Osteoblast (primary cell): ENCODE results near the gene IL26. TPM values are rescaled to one million over a fixed set of nuclear protein-coding genes. Genes with fewer than 3 reads are reported as not detected.

Experiments used
- DNase-seq: peaks from one replicate; pipeline ENCODE4 v3.0.0; 2011; ENCODE audit warnings: low spot score, mixed read lengths; ENCODE audit not compliant: insufficient read length; ENCODE audit errors: missing footprints
- H2AFZ ChIP-seq: 2 replicates; pipeline ENCODE4 v1.6.0; 2011; ENCODE audit warnings: mild to moderate bottlenecking, low read length
- H3K27ac ChIP-seq: 2 replicates; pipeline ENCODE4 v1.5.1; 2011; ENCODE audit warnings: mild to moderate bottlenecking, low read depth, low read length, moderate library complexity
- H3K27me3 ChIP-seq: 2 replicates; pipeline ENCODE4 v1.6.0; 2012; ENCODE audit warnings: mild to moderate bottlenecking, control low read depth, inconsistent platforms, low read length, moderate library complexity; ENCODE audit not compliant: insufficient read depth
- H3K36me3 ChIP-seq: 2 replicates; pipeline ENCODE4 v1.5.1; 2011; ENCODE audit warnings: mild to moderate bottlenecking, low read length, control low read depth, moderate library complexity; ENCODE audit not compliant: insufficient read depth
- H3K4me1 ChIP-seq: 2 replicates; pipeline ENCODE4 v1.5.1; 2011; ENCODE audit warnings: mild to moderate bottlenecking, low read length, control low read depth, moderate library complexity; ENCODE audit not compliant: insufficient read depth
- H3K4me2 ChIP-seq: 2 replicates; pipeline ENCODE4 v1.6.0; 2011; ENCODE audit warnings: mild to moderate bottlenecking, low read length; ENCODE audit not compliant: insufficient read depth
- H3K4me3 ChIP-seq: fragments of 200-600 bp; sonication (generic); 3 replicates; pipeline ENCODE4 v1.5.1; 2012; ENCODE audit warnings: mild to moderate bottlenecking, low read length, inconsistent platforms; ENCODE audit not compliant: insufficient read depth
- H3K79me2 ChIP-seq: 2 replicates; pipeline ENCODE4 v1.6.0; 2012; ENCODE audit warnings: mild to moderate bottlenecking, low read length, control low read depth, inconsistent platforms; ENCODE audit not compliant: insufficient read depth
- H3K9me3 ChIP-seq: 2 replicates; pipeline ENCODE4 v1.5.1; 2011; ENCODE audit warnings: low read depth, low read length, control low read depth
- H4K20me1 ChIP-seq: 2 replicates; pipeline ENCODE4 v1.6.0; 2012; ENCODE audit warnings: mild to moderate bottlenecking, low read length, control low read depth; ENCODE audit not compliant: insufficient read depth
- CTCF ChIP-seq: IDR thresholded peaks from 2 replicates; pipeline ENCODE4 v1.5.1; 2011; ENCODE audit warnings: mild to moderate bottlenecking, low read depth, low read length, moderate library complexity; ENCODE audit errors: extremely low read depth
- total RNA-seq: library from RNA; depleted of rRNA; stranded (reverse); fragments of >200 nt; gene quantifications from 2 replicates; pipeline ENCODE4 v1.2.3, GENCODE V29; 2012

IL26 gene
- total RNA-seq, 1 donor, result 3.6 TPM

DNA sequence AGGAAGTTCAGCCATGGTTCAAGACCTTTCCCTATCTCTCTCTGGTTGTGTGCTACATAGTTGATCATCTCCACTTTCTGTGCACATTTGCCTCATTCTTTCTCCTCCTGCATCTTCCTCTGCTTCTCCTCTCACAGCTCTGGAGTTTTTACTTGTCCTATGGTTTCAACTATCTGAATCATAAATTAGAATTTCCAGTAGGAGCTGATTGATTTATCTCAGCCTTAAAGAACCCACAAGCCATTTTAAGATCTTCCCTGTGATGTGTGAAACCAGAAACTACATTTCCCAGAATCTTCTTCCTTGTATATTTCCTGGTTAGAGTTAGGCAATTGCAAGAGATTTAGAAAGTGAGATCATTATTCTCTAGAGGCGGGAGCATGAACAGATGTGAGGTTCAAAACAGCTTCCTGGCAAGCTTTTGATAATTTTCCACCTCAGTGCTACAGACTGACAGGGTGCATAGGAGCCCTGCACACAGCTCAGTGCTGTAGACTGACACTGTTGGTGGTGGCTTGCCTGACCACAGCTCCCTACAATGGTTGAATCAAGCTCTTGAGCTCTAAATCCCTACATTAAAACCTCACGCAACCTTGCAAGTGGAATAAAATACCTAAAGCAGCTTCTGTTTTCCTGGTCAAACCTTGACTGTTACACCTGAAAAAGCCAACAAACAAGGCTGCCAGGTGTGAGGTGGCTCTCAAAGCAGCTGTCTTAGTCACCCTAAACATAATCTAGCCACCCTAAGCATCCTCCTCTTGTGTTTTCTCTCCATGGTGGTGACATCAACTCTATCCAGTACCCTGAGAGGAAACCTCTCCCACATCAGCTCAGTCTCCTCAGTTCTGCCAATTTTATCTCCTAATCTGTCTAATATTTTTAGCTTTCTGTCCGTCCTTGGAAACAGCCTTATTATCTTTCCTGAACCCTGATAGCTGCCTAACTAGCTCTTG, 44.5 kb downstream of the IL26 start:
- H3K4me3 ChIP-seq, result no peak overlapping the region
- H3K9me3 ChIP-seq, result no peaks in the 10 kb centered on the region
- no peaks in the 10 kb centered on the region for H3K79me2 ChIP-seq
- no peaks in the 10 kb centered on the region for H3K4me1 ChIP-seq
- no peaks in the 10 kb centered on the region for H4K20me1 ChIP-seq
- DNase-seq, result no peak
- H3K27ac ChIP-seq, result no peak overlapping the region
- peaks cover 13% of the 10 kb centered on the region for H3K27me3 ChIP-seq
- no peak overlapping the region for H2AFZ ChIP-seq
- no peaks in the 10 kb centered on the region for H3K36me3 ChIP-seq
- TF ChIP-seq CTCF, result no peak
- H3K4me2 ChIP-seq, result no peak overlapping the region

- Histone ChIP-seq H3K27me3 (peaks cover 1% of the 10 kb centered on the region), H3K4me1 (no peaks in the 10 kb centered on the region), H3K79me2 (no peaks in the 10 kb centered on the region), H2AFZ (no peak overlapping the region), H3K9me3 (no peaks in the 10 kb centered on the region), H4K20me1 (no peaks in the 10 kb centered on the region), H3K4me3 (no peak overlapping the region), H3K36me3 (no peaks in the 10 kb centered on the region), H3K27ac (no peak overlapping the region), H3K4me2 (no peak overlapping the region)
- no peak for DNase-seq
- no peak for TF ChIP-seq CTCF
Observed at GRCh38 chr12:68178774-68179439, 46.7 kb downstream of the IL26 start.

DNA sequence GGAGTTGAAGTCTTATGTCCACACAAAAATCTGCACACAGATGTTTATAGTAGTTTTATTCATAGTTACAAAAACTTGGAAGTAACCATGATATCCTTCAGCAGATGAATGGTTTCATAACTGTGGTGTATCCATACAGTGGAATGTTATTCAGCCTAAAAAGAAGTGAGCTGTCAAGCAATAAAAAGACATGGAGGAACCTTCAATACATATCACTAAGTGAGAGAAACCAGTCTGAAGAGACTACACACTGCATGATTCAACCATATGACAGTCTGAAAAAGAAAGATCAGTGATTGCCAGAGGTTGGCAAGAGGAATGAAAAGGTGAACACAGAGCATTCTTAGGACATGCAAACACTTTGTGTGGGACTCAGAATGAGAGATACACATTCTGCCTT, 47.4 kb downstream of the IL26 start:
- Histone ChIP-seq H4K20me1 (no peaks in the 10 kb centered on the region), H3K4me2 (no peak overlapping the region), H3K36me3 (no peaks in the 10 kb centered on the region), H3K27me3 (no peaks in the 10 kb centered on the region), H3K9me3 (no peaks in the 10 kb centered on the region), H3K4me3 (no peak overlapping the region), H3K79me2 (no peaks in the 10 kb centered on the region), H3K27ac (no peak overlapping the region), H3K4me1 (no peaks in the 10 kb centered on the region), H2AFZ (no peak overlapping the region)
- DNase-seq, result no peak
- no peak for TF ChIP-seq CTCF

DNA sequence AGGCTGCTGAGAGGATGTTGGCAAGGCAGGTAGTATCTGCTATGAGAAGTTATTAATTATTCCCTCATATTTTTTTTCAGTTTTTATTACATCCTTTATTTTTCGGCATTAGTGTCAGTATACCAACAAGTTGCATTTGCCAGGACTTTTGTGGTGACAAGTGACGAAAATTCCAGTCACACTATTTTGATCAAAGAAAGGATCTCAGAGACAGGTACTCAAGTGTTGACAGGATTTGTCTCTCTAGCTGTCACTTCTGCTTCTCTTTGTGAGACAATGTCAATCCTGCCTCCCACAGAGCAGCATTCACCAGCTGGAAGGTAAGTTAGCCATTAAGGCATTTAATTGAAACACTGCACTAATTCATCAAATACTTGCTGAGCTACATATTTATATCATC, 48.0 kb downstream of the IL26 start:
- H3K4me3 ChIP-seq, result no peak overlapping the region
- no peaks in the 10 kb centered on the region for H4K20me1 ChIP-seq
- no peak overlapping the region for H3K4me2 ChIP-seq
- no peaks in the 10 kb centered on the region for H3K36me3 ChIP-seq
- no peak overlapping the region for H2AFZ ChIP-seq
- H3K79me2 ChIP-seq, result no peaks in the 10 kb centered on the region
- TF ChIP-seq CTCF, result no peak
- H3K27ac ChIP-seq, result no peak overlapping the region
- no peaks in the 10 kb centered on the region for H3K9me3 ChIP-seq
- no peaks in the 10 kb centered on the region for H3K4me1 ChIP-seq
- DNase-seq, result no peak
- no peaks in the 10 kb centered on the region for H3K27me3 ChIP-seq
